Ovary (tissue), 9 donors: ENCODE measurements around the gene CHRM1. TPM values are rescaled to one million over a fixed set of nuclear protein-coding genes. Genes with fewer than 3 reads are reported as not detected.

Experiments used
- DNase-seq, 5 donors: peaks; one replicate each; pipeline ENCODE4 v3.0.0-alpha.2; 2019 to 2020
- H3K27ac ChIP-seq, 2 donors: fragments of 200-600 bp; one replicate each; pipeline versions ENCODE4 v1.5.1 to v1.8.0; 2019 to 2022
- H3K27me3 ChIP-seq: fragments of 200-600 bp; one replicate; pipeline ENCODE4 v1.8.0; 2022
- H3K36me3 ChIP-seq: fragments of 200-600 bp; sonication (generic); one replicate; pipeline ENCODE4 v1.5.1; 2019
- H3K4me1 ChIP-seq: one replicate; pipeline ENCODE4 v1.8.1; 2013; ENCODE audit warnings: mild to moderate bottlenecking, moderate library complexity; ENCODE audit not compliant: insufficient read depth
- H3K4me3 ChIP-seq: fragments of 200-600 bp; sonication (generic); one replicate; pipeline ENCODE4 v1.5.1; 2017
- H3K9me3 ChIP-seq, 2 donors: fragments of 200-600 bp in 1 of 2; sonication (generic) in 1 of 2; one replicate each; pipeline versions ENCODE4 v1.5.1 to v1.8.1; 2013 to 2019; ENCODE audit warnings: mild to moderate bottlenecking in 1 of 2, moderate library complexity in 1 of 2
- EP300 ChIP-seq: sonication (generic); formaldehyde crosslinking; IDR thresholded peaks from one replicate; pipeline ENCODE4 v1.6.1; 2017; ENCODE audit warnings: antibody characterized with exemption
- POLR2A ChIP-seq: fragments of 450-650 bp; IDR thresholded peaks from one replicate; pipeline ENCODE4 v1.6.1; 2017; ENCODE audit warnings: antibody characterized with exemption, mild to moderate bottlenecking, moderate library complexity
- WGBS, 3 donors: extraction: QIAGEN DNeasy Blood & Tissue Kit in 1 of 3; methylation state at CpG; one replicate each; pipeline versions ENCODE4 v1.1.5 to v1.1.7; 2013 to 2017; 5-methylcytosine and 5-hydroxymethylcytosine counted together
- intact Hi-C, 4 donors: fragments of 100-400 bp; cut with DNase I; formaldehyde crosslinking; loops; one replicate each; pipeline versions ENCODE4 v1.11.0 to v1.15.1; 2022 to 2023
- polyA plus RNA-seq, 2 donors: library from polyadenylated mRNA; stranded (reverse); fragments of 200-250 nt in 1 of 2; fragments of 350-450 nt in 1 of 2; fragmentation: Illumina TruSeq in 1 of 2; extraction: RNeasy Lipid Tissue Mini Kit (QIAGEN cat#74804) in 1 of 2; gene quantifications; one replicate each; pipeline ENCODE4 v1.2.3, GENCODE V29; 2013 to 2014
- total RNA-seq, 7 donors: library from RNA; depleted of rRNA in 2 of 7; stranded (reverse); fragments of >200 nt in 2 of 7; fragmentation: NEBNext Ultra II Directional in 3 of 7; extraction: Animal tissue kit (Norgen Biotek cat#: 25700) in 3 of 7; gene quantifications; one replicate each; pipeline versions ENCODE4 v1.1.0 to v1.2.4, GENCODE V29; 2016 to 2023
- TF ChIP-seq, protein P1 (sequence below), 3 donors: fragments of 450-650 bp in 2 of 3; fragments of 200-600 bp in 1 of 3; IDR thresholded peaks; one replicate each; pipeline versions ENCODE4 v1.5.1 to v1.8.0; 2016 to 2022; ENCODE audit warnings: antibody characterized with exemption in 3 of 3, mild to moderate bottlenecking in 1 of 3
- donor health status: DM: no; HTN: no; CAD: no; lungs with moderate emphysema.
- donor health status: DM: no; HTN: no; CAD: no.
- donor health status: Bipolar disorder and iron deficiency.
- donor health status: DM: yes; HTN: yes; CAD: no.
- donor health status: DM: no; HTN: no; CAD: no.
- donor health status: DM: yes; HTN: yes; CAD: no.

Gene CHRM1
- total and polyA plus RNA-seq, 9 donors, result not detected

DNA sequence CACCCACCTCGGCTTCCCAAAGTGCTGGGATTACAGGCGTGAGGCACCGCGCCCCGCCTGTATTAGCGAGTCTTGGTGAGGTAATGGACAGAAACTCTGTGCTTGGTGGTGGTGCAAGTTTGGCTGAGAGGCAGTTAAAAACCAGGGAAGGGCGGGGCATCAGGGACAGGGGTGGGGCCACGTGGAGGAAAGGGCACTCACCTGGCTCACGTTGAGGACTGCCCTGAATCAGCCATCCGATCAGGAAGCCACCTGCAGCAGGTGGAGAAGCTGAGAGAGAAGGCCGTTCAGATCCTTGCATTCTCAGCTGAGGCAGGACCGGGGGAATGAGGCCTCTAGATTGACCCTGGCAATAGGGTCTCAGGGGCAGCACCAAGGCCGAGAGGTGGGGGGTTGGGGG is 12.1 kb upstream of the CHRM1 start:
- DNase-seq, result no peak
- H3K36me3 ChIP-seq, result no peaks in the 10 kb centered on the region
- H3K4me3 ChIP-seq, result no peak overlapping the region
- WGBS, 3 donors, result 77 to 82% (median 78%) methylated on average over 13 of the region's 13 CpGs
- no peak for TF ChIP-seq EP300
- no peak for TF ChIP-seq POLR2A
- TF ChIP-seq, protein P1, sequence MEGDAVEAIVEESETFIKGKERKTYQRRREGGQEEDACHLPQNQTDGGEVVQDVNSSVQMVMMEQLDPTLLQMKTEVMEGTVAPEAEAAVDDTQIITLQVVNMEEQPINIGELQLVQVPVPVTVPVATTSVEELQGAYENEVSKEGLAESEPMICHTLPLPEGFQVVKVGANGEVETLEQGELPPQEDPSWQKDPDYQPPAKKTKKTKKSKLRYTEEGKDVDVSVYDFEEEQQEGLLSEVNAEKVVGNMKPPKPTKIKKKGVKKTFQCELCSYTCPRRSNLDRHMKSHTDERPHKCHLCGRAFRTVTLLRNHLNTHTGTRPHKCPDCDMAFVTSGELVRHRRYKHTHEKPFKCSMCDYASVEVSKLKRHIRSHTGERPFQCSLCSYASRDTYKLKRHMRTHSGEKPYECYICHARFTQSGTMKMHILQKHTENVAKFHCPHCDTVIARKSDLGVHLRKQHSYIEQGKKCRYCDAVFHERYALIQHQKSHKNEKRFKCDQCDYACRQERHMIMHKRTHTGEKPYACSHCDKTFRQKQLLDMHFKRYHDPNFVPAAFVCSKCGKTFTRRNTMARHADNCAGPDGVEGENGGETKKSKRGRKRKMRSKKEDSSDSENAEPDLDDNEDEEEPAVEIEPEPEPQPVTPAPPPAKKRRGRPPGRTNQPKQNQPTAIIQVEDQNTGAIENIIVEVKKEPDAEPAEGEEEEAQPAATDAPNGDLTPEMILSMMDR (IDR thresholded peaks at IDR 0.05), result no peak
- H3K9me3 ChIP-seq, result no peaks in the 10 kb centered on the region
- intact Hi-C loops, result loop anchor here in 1 of 4 donors (5.0 kb wide), 1 partner anchor 64 kb away; no protein-coding TSS in a partner anchor
- no peaks in the 10 kb centered on the region for H3K27me3 ChIP-seq
- H3K4me1 ChIP-seq, result no peaks in the 10 kb centered on the region
- no peak overlapping the region for H3K27ac ChIP-seq

DNA sequence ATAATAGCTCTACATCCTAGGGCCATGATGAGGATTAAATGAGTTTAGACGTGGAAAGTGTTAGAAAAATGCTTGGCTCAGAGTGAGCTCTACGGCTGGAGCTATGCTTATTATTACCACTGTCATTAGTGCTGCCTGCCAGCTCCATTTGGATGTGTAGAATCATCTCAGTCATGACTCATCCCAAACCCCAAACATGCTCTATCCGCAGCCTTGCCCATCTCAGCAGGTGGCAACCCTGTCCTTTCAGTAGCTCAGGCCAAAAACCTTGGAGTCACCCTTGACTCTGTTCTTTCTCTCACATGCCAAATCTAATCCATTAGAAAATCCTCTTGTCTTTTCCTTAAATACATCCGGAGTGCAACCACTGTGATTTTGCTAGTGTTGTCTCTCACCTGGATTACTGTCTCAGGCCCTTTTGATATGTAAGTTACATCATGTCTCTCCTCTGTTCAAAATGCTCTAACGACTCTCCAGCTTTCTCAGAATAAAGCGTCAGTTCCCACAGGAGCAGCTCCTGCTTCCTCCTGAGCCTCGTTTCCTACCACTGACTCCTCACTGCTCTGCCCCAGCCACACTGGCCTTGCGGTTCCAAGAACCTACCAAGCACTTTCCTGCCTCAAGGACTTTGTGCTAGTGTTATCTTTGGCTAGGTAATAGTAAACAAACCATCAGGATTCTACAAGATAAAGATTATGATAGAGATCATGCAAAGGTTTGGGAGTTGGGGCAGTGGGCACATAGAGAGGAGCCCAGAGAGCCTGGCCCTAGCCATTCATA is 10.5 kb upstream of the CHRM1 start:
- DNase-seq, result no peak
- intact Hi-C loops, result loop anchor here in 1 of 4 donors (5.0 kb wide), 1 partner anchor 66 kb away; no protein-coding TSS in a partner anchor
- Histone ChIP-seq H3K27me3 (no peaks in the 10 kb centered on the region), H3K27ac (no peak overlapping the region), H3K4me1 (no peaks in the 10 kb centered on the region), H3K4me3 (no peak overlapping the region), H3K36me3 (no peaks in the 10 kb centered on the region), H3K9me3 (no peaks in the 10 kb centered on the region)
- TF ChIP-seq EP300 (no peak), POLR2A (no peak)
- TF ChIP-seq, protein P1 (IDR thresholded peaks at IDR 0.05), result no peak
- 39 to 50% (median 48%) methylated on average over 8 of the region's 8 CpGs for WGBS, 3 donors

DNA sequence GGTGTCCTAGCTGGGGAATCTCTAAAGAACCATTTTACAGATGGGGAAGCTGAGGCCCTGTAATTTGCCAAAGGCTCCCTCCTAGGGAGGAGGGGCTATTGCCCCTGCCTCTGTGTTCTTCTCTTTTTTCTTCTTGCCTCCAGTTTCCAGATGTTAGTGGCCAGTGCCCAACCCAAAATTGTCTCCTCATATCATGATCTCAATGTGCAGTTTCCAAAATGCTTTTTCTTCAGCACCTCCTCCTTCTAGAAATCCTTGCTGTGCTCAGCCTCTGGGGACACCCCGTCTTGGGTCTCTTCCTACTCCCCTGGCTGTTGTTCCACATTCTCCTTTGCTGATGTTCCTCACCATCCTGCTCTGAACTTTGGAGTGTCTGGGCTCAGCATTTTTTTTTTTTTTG is 9.5 kb upstream of the CHRM1 start:
- H3K27ac ChIP-seq, result no peak overlapping the region
- 22 to 30% (median 26%) methylated on average over 1 of the region's 1 CpG for WGBS, 3 donors
- intact Hi-C loops, result loop anchor here in 1 of 4 donors (5.0 kb wide), 1 partner anchor 67 kb away; no protein-coding TSS in a partner anchor
- H3K36me3 ChIP-seq, result no peaks in the 10 kb centered on the region
- no peaks in the 10 kb centered on the region for H3K9me3 ChIP-seq
- H3K4me1 ChIP-seq, result peaks cover 4% of the 10 kb centered on the region
- H3K27me3 ChIP-seq, result no peaks in the 10 kb centered on the region
- no peak for TF ChIP-seq POLR2A
- TF ChIP-seq, protein P1 (IDR thresholded peaks at IDR 0.05), result no peak
- no peak for TF ChIP-seq EP300
- DNase-seq, result no peak
- no peak overlapping the region for H3K4me3 ChIP-seq

DNA sequence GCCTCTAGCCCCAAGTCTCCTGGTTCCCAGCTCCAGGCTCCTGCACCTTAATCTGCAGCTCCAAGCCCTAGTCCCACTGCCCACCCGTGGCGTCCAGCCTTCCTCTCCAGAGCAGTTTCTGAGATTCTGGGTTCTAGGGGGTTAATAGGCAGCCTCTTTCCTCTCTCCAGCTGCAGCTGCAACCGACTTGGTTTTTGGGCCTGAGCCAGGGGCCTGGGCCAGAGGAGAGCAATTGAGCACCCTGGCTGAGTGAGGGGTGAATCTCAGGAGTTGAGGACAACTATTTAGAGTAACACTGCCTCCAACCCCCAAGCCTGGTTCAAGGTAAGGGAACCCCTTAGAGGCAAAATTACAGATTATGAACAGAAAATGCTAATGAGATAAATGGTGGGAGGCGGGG is 9.0 kb upstream of the CHRM1 start:
- no peaks in the 10 kb centered on the region for H3K27me3 ChIP-seq
- WGBS, 3 donors, result 35 to 37% (median 36%) methylated on average over 4 of the region's 4 CpGs

More for the DNA sequence above, 9.0 kb upstream of the CHRM1 start:
- H3K9me3 ChIP-seq, result no peaks in the 10 kb centered on the region
- no peaks in the 10 kb centered on the region for H3K36me3 ChIP-seq
- TF ChIP-seq, protein P1 (IDR thresholded peaks at IDR 0.05), result no peak
- TF ChIP-seq EP300, result no peak
- no peak for TF ChIP-seq POLR2A
- no peak overlapping the region for H3K27ac ChIP-seq
- intact Hi-C loops, result loop anchor here in 1 of 4 donors (5.0 kb wide), 1 partner anchor 67 kb away; no protein-coding TSS in a partner anchor
- no peak overlapping the region for H3K4me3 ChIP-seq
- H3K4me1 ChIP-seq, result peaks cover 4% of the 10 kb centered on the region
- no peak for DNase-seq
